IPS-15b (cell line): ENCODE data around the gene MCM8.

Experiments used
- H3K27me3 ChIP-seq: one replicate; pipeline ENCODE4 v1.6.1; 2013; ENCODE audit warnings: low read length; ENCODE audit not compliant: control insufficient read depth, insufficient read depth
- H3K36me3 ChIP-seq: one replicate; pipeline ENCODE4 v1.6.1; 2013; ENCODE audit warnings: low read length; ENCODE audit not compliant: control insufficient read depth, insufficient read depth
- H3K4me1 ChIP-seq: one replicate; pipeline ENCODE4 v1.6.1; 2013; ENCODE audit warnings: mild to moderate bottlenecking, low read length; ENCODE audit not compliant: control insufficient read depth, insufficient read depth
- H3K4me3 ChIP-seq: one replicate; pipeline ENCODE4 v1.5.1; 2013; ENCODE audit warnings: low read depth, low read length
- H3K9ac ChIP-seq: one replicate; pipeline ENCODE4 v1.6.1; 2013; ENCODE audit warnings: low read depth, mild to moderate bottlenecking, low read length
- H3K9me3 ChIP-seq: one replicate; pipeline ENCODE4 v1.6.1; 2013; ENCODE audit warnings: mild to moderate bottlenecking, low read length; ENCODE audit not compliant: control insufficient read depth, insufficient read depth

MCM8 gene

DNA sequence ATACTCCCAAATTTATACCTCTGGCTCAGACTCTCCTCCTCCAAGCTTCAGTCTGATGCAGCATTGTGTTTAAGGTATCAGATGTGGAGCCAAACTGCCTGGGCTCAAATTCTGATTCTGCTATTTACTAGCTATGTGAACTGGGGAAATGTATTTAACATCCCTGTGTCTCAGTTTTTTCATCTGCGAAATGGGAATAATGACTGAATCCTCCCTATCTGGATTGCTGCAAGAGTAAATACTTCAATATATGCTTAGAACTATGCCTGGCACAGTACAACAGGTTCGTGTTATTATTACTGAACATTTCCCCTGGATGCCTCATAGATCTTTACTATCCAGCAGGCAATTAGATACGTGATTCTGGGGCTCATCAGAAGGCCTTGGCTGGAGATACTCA, 97.9 kb downstream of the MCM8 start:
- no peaks in the 10 kb centered on the region for H3K9me3 ChIP-seq

More for the DNA sequence above, 97.9 kb downstream of the MCM8 start:
- H3K27me3 ChIP-seq: peaks cover 38% of the 10 kb centered on the region
- H3K9ac ChIP-seq: no peak overlapping the region
- peaks cover 5% of the 10 kb centered on the region for H3K4me1 ChIP-seq
- H3K36me3 ChIP-seq: no peaks in the 10 kb centered on the region
- H3K4me3 ChIP-seq: no peak overlapping the region
